HepG2 (cell line): ENCODE measurements around the gene TUG1. TPM values are rescaled to one million over a fixed set of nuclear protein-coding genes. Genes with fewer than 3 reads are reported as not detected.
A peak's percentile ranks its signal among the peaks of the same experiment; 100 is the strongest.

ENCODE experiments used
- GATAD1 ChIP-seq: IDR thresholded peaks from 2 replicates; pipeline ENCODE4 v1.6.1; 2016; ENCODE audit warnings: missing genetic modification reagents, missing compliant biosample characterization
- JUN ChIP-seq: sonication (generic); formaldehyde crosslinking; IDR thresholded peaks from 2 replicates; pipeline ENCODE4 v1.4.0; 2020; ENCODE audit warnings: mild to moderate bottlenecking, missing genetic modification reagents
- MED8 ChIP-seq: sonication (generic); formaldehyde crosslinking; IDR thresholded peaks from 2 replicates; pipeline ENCODE4 v1.8.1; 2023; ENCODE audit warnings: mild to moderate bottlenecking, missing genetic modification reagents; ENCODE audit not compliant: insufficient replicate concordance
- SP1 ChIP-seq, 2 experiments: fragments of 450-650 bp in 1 of 2; sonication (generic) in 1 of 2; formaldehyde crosslinking in 1 of 2; IDR thresholded peaks; 2 replicates each; pipeline versions ENCODE4 v1.4.0 to v1.6.1; 2016 to 2020; ENCODE audit warnings: missing genetic modification reagents in 1 of 2
- STAG1 ChIP-seq: sonication (generic); formaldehyde crosslinking; IDR thresholded peaks from 2 replicates; pipeline ENCODE4 v1.4.0; 2020; ENCODE audit warnings: missing genetic modification reagents
- USF2 ChIP-seq, 2 experiments: sonication (generic) in 1 of 2; formaldehyde crosslinking in 1 of 2; IDR thresholded peaks; 2 replicates each; pipeline versions ENCODE4 v1.5.1 to v1.6.1; 2011 to 2020; ENCODE audit warnings: borderline replicate concordance in 1 of 2, low read depth in 1 of 2, low read length in 1 of 2, mild to moderate bottlenecking in 1 of 2, missing genetic modification reagents in 1 of 2, moderate library complexity in 1 of 2
- YEATS2 ChIP-seq: sonication (generic); formaldehyde crosslinking; IDR thresholded peaks from 2 replicates; pipeline ENCODE4 v1.4.0; 2020; ENCODE audit warnings: missing genetic modification reagents, borderline replicate concordance
- ZBTB7B ChIP-seq: sonication (generic); formaldehyde crosslinking; IDR thresholded peaks from 2 replicates; pipeline ENCODE4 v1.4.0; 2020; ENCODE audit warnings: missing genetic modification reagents
- ZNF431 ChIP-seq: sonication (generic); formaldehyde crosslinking; IDR thresholded peaks from 2 replicates; pipeline ENCODE4 v1.9.0; 2022; ENCODE audit warnings: missing genetic modification reagents, low read depth, mild to moderate bottlenecking, borderline replicate concordance
- polyA plus RNA-seq, 8 experiments: library from polyadenylated mRNA; depleted of rRNA in 3 of 8; stranded (reverse) in 7 of 8; unstranded in 1 of 8; fragments of >200 nt; fragmentation: Illumina TruSeq in 4 of 8; extraction: Trizol in 4 of 8; gene quantifications; 2 replicates each; pipeline versions ENCODE4 v1.2.1 to v1.2.3, GENCODE V29; 2011 to 2016; ENCODE audit warnings: low read depth in 4 of 8, missing spikeins in 1 of 8, mixed read lengths in 1 of 8; ENCODE audit not compliant: insufficient read depth in 1 of 8
- total RNA-seq, 5 experiments: library from RNA; depleted of rRNA; stranded (reverse); fragments of >200 nt; fragmentation: Illumina TruSeq; extraction: Trizol; gene quantifications; 2 replicates each; pipeline ENCODE4 v1.2.3, GENCODE V29; 2016; ENCODE audit warnings: low read depth in 1 of 5
- TF ChIP-seq, protein P1 (sequence below): sonication (generic); formaldehyde crosslinking; IDR thresholded peaks from 2 replicates; pipeline ENCODE4 v1.4.0; 2020; ENCODE audit warnings: missing genetic modification reagents
- TF ChIP-seq, protein P2 (sequence below): sonication (generic); formaldehyde crosslinking; IDR thresholded peaks from 2 replicates; pipeline ENCODE4 v1.4.0; 2020; ENCODE audit warnings: low read depth, mild to moderate bottlenecking, missing genetic modification reagents
- TF ChIP-seq, protein P3 (sequence below): sonication (generic); formaldehyde crosslinking; conservative IDR thresholded peaks from 2 replicates; pipeline ENCODE4 v1.4.0; 2020; ENCODE audit warnings: mild to moderate bottlenecking, missing genetic modification reagents, moderate library complexity
- TF ChIP-seq, protein P4 (sequence below): sonication (generic); formaldehyde crosslinking; IDR thresholded peaks from 2 replicates; pipeline ENCODE4 v1.4.0; 2020; ENCODE audit warnings: mild to moderate bottlenecking, missing genetic modification reagents
- TF ChIP-seq, protein P5 (sequence below): sonication (generic); formaldehyde crosslinking; IDR thresholded peaks from 2 replicates; pipeline ENCODE4 v1.8.0; 2022; ENCODE audit warnings: mild to moderate bottlenecking, missing genetic modification reagents, moderate library complexity

TUG1 gene
- total and polyA plus RNA-seq, 2 of the 13 experiments (the other 11 are each of a cell fraction or from before 2014, with no cell fraction given) = 35.2 to 122 TPM

DNA sequence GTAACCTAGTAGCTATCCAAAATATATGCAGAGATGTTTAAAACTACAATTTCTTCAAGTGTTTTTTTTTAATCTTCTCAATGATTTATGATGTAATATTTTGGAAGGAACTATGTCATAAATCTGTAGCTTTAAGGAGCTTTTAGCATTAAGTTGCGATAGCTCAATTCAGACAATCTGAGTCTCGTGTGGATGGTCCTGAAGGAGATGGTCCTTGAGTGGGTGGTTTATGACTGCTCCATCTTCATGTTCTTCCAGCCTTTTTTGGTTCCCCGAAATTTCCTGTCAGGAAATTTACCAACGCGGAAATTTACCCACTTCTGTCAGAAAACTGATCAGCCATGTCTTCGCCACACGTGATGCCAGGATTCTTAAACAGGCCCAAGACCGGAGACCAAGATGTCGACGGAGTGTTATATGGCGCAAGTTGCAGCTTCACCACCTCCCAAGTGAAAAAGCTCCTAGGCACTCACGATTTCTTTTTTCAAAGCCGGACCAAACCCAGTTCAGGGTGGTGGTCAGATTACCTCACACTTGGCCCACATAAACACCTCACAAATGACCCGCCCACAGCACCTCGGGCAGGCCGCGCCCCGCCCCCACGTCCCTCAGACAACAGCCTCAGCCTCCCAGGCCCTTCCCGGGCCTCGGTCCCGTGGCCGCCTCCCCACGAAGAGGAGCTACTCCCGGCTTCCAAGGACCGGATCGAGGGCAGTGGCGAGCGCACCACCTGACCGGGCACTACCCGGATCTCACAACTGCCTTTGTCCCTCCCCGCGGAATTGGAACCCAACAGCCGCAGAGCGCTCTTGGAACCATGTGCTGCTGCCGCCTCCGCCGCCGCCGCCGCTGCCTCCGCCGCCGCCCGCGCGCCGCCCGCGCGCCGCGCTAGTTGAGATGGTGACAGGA, 796 bp upstream of the TUG1 start, which contains the start of gene MORC2 (continued):
- TF ChIP-seq, protein P1, sequence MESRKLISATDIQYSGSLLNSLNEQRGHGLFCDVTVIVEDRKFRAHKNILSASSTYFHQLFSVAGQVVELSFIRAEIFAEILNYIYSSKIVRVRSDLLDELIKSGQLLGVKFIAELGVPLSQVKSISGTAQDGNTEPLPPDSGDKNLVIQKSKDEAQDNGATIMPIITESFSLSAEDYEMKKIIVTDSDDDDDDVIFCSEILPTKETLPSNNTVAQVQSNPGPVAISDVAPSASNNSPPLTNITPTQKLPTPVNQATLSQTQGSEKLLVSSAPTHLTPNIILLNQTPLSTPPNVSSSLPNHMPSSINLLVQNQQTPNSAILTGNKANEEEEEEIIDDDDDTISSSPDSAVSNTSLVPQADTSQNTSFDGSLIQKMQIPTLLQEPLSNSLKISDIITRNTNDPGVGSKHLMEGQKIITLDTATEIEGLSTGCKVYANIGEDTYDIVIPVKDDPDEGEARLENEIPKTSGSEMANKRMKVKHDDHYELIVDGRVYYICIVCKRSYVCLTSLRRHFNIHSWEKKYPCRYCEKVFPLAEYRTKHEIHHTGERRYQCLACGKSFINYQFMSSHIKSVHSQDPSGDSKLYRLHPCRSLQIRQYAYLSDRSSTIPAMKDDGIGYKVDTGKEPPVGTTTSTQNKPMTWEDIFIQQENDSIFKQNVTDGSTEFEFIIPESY (CRISPR knock-in tag) = 0 out of 2 replicates have a peak, but pooled peaks have one; percentile 9
- TF ChIP-seq SP1 (IDR thresholded peaks at IDR 0.05) = no peak
- no peak for TF ChIP-seq SP1 (CRISPR knock-in tag; IDR thresholded peaks at IDR 0.05)
- TF ChIP-seq, protein P2, sequence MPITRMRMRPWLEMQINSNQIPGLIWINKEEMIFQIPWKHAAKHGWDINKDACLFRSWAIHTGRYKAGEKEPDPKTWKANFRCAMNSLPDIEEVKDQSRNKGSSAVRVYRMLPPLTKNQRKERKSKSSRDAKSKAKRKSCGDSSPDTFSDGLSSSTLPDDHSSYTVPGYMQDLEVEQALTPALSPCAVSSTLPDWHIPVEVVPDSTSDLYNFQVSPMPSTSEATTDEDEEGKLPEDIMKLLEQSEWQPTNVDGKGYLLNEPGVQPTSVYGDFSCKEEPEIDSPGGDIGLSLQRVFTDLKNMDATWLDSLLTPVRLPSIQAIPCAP (CRISPR knock-in tag) = no peak
- TF ChIP-seq ZBTB7B (CRISPR knock-in tag) = no peak
- TF ChIP-seq GATAD1 = no peak
- TF ChIP-seq USF2 (IDR thresholded peaks at IDR 0.05; ENCODE audit: low read depth, low read length) = no peak
- no peak for TF ChIP-seq USF2 (CRISPR knock-in tag; IDR thresholded peaks at IDR 0.05; ENCODE audit: borderline replicate concordance)
- TF ChIP-seq, protein P3, sequence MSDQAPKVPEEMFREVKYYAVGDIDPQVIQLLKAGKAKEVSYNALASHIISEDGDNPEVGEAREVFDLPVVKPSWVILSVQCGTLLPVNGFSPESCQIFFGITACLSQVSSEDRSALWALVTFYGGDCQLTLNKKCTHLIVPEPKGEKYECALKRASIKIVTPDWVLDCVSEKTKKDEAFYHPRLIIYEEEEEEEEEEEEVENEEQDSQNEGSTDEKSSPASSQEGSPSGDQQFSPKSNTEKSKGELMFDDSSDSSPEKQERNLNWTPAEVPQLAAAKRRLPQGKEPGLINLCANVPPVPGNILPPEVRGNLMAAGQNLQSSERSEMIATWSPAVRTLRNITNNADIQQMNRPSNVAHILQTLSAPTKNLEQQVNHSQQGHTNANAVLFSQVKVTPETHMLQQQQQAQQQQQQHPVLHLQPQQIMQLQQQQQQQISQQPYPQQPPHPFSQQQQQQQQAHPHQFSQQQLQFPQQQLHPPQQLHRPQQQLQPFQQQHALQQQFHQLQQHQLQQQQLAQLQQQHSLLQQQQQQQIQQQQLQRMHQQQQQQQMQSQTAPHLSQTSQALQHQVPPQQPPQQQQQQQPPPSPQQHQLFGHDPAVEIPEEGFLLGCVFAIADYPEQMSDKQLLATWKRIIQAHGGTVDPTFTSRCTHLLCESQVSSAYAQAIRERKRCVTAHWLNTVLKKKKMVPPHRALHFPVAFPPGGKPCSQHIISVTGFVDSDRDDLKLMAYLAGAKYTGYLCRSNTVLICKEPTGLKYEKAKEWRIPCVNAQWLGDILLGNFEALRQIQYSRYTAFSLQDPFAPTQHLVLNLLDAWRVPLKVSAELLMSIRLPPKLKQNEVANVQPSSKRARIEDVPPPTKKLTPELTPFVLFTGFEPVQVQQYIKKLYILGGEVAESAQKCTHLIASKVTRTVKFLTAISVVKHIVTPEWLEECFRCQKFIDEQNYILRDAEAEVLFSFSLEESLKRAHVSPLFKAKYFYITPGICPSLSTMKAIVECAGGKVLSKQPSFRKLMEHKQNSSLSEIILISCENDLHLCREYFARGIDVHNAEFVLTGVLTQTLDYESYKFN (CRISPR knock-in tag) = no peak
- peak; percentile 79; the same call in 1 of the 2 replicates for TF ChIP-seq ZNF431 (CRISPR knock-in tag)
- no peak for TF ChIP-seq YEATS2 (CRISPR knock-in tag)
- TF ChIP-seq STAG1 (CRISPR knock-in tag) = no peak
- no peak for TF ChIP-seq MED8 (CRISPR knock-in tag)
- TF ChIP-seq JUN (CRISPR knock-in tag) = no peak
- TF ChIP-seq, protein P4, sequence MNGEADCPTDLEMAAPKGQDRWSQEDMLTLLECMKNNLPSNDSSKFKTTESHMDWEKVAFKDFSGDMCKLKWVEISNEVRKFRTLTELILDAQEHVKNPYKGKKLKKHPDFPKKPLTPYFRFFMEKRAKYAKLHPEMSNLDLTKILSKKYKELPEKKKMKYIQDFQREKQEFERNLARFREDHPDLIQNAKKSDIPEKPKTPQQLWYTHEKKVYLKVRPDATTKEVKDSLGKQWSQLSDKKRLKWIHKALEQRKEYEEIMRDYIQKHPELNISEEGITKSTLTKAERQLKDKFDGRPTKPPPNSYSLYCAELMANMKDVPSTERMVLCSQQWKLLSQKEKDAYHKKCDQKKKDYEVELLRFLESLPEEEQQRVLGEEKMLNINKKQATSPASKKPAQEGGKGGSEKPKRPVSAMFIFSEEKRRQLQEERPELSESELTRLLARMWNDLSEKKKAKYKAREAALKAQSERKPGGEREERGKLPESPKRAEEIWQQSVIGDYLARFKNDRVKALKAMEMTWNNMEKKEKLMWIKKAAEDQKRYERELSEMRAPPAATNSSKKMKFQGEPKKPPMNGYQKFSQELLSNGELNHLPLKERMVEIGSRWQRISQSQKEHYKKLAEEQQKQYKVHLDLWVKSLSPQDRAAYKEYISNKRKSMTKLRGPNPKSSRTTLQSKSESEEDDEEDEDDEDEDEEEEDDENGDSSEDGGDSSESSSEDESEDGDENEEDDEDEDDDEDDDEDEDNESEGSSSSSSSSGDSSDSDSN (CRISPR knock-in tag) = no peak; the same call in 1 of the 2 replicates
- TF ChIP-seq, protein P5, sequence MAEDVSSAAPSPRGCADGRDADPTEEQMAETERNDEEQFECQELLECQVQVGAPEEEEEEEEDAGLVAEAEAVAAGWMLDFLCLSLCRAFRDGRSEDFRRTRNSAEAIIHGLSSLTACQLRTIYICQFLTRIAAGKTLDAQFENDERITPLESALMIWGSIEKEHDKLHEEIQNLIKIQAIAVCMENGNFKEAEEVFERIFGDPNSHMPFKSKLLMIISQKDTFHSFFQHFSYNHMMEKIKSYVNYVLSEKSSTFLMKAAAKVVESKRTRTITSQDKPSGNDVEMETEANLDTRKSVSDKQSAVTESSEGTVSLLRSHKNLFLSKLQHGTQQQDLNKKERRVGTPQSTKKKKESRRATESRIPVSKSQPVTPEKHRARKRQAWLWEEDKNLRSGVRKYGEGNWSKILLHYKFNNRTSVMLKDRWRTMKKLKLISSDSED (CRISPR knock-in tag) = no peak
